NCI-H1694 (cell line): ENCODE data around the gene ABI3BP.

ENCODE experiments used
- DNase-seq: peaks from one replicate; lab custom pipeline; 2025; lab: John Stamatoyannopoulos, UW

ABI3BP gene

GRCh38 chr3:100836661-100837060 lies 156.6 kb downstream of the ABI3BP start:
- no peak for DNase-seq

- DNase-seq: no peak
These were observed 158.9 kb downstream of the ABI3BP start for GRCh38 chr3:100834332-100834731.

GRCh38 chr3:100833483-100833882 lies 159.7 kb downstream of the ABI3BP start:
- no peak for DNase-seq

GRCh38 chr3:100831629-100832028 lies 161.6 kb downstream of the ABI3BP start:
- no peak for DNase-seq

DNA sequence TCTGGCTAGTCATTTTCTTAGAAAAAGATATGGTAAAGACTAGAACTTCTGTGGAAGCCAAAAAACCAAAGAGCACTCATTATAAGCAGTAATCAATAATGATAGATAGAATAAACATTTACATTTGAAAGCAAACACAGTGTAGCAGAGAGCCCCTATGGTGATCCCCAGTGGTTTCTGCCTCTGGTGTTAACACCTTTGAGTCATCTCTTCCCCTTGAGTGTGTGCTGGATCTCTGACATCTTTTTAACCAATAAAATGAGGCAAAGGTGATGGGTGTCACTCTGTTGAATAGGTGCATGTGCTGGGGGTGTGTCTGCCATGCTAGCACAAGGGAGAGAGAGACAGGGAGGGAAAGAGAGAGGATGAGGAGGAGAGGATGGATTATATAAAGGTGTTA lies 162.3 kb downstream of the ABI3BP start:
- DNase-seq: no peak

DNA sequence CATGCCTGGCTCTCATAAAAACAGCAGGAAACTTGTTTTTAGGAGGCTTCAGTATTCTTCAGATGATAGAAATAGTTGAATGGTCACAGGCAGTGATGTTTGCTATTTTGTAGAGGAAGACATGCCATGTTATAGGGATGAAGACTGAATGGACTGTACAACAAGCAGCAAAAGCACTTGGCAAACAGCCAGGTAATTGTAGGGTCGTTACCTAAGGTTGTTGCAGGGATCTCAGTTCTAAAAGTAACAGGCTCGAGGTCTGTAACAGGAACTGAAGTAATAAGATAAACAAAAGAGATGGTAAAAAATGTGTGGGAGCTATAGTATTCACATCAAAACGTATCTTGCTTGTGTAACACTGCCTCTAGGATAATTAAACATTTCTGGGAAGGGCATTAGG lies 167.6 kb downstream of the ABI3BP start:
- DNase-seq: no peak

GRCh38 chr3:100815583-100815982 lies 177.6 kb downstream of the ABI3BP start:
- DNase-seq: no peak

GRCh38 chr3:100813828-100814227 lies 179.4 kb downstream of the ABI3BP start:
- no peak for DNase-seq

GRCh38 chr3:100811779-100812507 lies 181.3 kb downstream of the ABI3BP start:
- no peak for DNase-seq

DNA sequence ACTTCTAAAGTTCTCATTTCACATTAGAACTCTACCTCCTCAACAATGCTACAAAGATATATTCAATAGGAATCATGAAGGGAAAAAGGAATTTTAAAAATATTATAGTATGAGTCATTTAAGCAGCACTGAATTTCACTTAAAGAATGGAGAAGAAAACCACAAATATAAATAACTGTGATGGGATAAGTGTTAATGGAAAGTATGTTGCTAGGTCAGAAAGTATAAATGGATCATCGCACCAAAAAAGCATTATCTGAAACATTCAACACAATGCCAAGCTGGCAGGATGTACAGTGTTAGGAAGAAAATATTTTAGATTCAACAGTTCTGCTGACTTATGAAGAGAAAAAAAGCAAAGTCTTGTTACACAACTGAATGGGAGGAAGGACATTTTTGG lies 182.6 kb downstream of the ABI3BP start:
- DNase-seq: no peak

- no peak for DNase-seq
These were observed 188.6 kb downstream of the ABI3BP start for GRCh38 chr3:100804631-100805030.

DNA sequence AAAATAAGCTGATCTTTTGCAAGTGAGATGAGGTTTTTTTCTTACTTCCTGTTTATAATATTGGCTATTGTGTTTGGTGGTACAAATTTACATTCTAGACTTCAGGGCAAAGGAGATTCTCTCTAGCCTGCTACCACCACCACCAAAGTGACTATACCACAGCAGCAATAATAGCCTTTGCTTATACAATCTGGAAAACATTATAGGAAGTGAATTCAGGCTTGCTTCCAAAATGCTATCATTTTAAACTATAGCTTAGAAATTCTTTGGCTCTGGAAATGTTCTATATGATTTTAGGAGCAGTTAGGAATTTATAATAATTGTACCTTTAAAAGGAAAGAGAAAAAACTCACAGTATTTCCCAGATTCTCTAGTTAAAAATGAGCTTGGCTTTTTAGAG lies 189.5 kb downstream of the ABI3BP start:
- DNase-seq: no peak

- DNase-seq: no peak
These were observed 191.1 kb downstream of the ABI3BP start for GRCh38 chr3:100802126-100802525.

DNA sequence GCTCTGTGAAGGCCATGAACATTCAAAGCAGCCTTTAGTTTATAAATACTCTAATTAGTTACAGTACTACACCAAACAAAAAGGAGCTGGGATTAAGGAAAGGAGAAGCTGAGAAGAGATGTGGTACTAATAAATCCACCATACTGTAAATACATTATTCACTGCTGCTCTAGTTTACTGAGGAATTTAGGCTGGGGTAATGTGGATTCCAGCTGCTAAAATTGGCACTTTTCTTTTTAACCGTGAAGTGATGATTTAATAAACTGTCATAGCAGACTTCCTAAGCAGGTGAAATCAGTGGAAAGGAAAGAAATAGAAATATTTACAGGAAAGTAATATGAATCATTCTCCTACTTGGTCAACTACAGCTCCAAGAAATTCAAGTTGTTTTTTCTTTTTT lies 195.2 kb downstream of the ABI3BP start:
- no peak for DNase-seq

- DNase-seq: no peak
These were observed 196.7 kb downstream of the ABI3BP start for GRCh38 chr3:100796556-100796955.

DNA sequence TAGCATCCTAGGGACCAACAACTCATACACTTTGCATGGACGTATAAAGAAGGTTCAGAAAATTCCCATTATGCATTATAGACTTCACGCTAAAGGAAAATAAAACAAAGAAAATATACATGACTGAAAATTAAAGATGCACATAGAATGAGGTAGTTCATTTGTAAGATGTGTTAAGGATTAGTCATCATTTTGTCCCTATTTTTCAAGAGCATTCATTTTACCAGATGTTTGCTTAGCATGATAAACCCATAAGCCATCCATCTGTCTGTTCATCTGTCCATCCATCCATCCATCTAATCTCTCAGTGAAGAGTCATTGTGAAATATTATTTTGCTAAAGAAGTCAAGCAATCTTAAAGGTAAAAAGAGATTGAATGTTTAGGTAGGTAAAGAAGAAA lies 203.6 kb downstream of the ABI3BP start:
- no peak for DNase-seq

DNA sequence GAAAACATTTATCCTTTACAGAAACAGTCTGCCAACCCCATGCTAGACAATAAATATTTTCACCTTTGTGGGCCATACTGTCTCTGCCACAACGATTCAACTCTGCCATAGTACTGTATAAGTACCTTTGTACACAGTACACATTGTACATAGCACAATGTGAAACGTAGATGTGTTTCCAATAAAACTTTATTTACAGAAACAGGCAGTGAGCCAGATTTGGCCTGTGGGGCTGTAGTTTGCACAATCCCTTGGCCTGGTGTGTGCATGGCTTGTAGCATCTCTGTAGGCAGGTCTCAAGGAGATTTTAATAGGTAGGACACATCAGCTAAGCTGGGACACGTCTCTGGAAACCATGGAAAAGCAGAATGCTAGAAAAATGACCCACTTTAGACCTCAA lies 209.6 kb downstream of the ABI3BP start:
- no peak for DNase-seq

- DNase-seq: no peak
These were observed 210.3 kb downstream of the ABI3BP start for GRCh38 chr3:100782906-100783305.

DNA sequence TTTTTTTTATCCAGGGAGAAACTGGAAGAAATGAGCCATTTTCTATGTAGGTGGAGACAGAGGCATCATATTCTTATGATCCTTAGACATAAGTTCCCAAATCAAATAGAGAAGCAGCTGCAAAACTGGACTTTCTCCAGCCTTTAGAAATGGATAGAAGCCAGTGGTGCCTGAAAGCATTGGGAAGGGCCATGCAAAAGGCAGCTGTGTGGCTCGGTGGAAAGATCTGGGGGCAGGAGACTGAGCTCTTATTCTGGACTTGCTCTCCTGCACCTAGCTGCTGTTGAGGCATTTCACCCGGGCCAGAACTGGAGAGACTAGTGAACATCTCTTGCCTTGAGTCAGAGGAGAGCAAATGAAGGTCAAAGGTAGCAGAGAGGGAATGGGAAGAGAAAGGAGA lies 210.9 kb downstream of the ABI3BP start:
- no peak for DNase-seq

GRCh38 chr3:100781301-100781700 lies 211.9 kb downstream of the ABI3BP start:
- DNase-seq: no peak

DNA sequence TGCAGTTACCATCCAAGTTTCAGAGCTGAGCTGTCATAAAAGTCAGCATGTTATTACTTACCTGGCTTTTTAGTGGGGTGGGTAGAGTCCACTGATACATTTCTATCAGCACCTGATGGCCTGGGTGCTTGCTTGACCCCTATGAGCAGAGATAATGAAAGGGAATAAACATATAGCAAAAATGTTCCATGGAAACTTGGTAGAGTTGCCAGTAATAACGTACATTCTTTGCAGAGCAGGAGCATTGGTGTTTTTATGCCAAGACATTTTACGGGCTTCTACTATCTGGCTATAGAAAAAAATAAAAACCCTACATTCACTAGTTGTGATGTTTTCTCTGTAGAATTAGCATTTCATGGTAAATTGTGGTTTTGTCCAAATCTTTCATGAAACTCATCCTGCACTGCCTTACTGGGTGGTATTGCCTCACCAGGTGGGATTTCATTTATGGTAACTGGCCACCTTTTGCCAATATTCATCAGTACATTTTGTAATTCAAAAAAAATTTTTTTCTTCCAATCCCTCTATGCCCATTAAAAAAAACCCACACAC lies 213.1 kb downstream of the ABI3BP start:
- DNase-seq: no peak

DNA sequence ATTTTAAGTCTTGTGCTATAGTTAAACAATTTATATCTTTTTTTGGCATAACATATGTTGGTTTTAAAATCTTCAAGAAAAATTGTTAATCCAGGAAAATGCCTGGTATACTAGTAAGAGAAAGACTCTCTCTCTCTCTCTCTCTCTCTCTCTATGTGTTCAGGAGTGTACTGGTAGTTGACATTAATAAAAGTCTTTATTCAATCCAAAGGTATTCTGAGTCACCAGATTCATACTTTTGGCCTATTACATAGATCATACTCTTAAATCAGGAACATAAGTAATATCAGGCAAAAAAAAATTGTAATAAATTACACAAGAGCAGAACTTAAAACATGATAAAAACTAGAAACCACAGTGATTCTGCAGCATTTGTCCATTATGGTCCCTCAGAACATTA lies 213.7 kb downstream of the ABI3BP start:
- DNase-seq: no peak

GRCh38 chr3:100777271-100777670 lies 215.9 kb downstream of the ABI3BP start:
- DNase-seq: no peak

DNA sequence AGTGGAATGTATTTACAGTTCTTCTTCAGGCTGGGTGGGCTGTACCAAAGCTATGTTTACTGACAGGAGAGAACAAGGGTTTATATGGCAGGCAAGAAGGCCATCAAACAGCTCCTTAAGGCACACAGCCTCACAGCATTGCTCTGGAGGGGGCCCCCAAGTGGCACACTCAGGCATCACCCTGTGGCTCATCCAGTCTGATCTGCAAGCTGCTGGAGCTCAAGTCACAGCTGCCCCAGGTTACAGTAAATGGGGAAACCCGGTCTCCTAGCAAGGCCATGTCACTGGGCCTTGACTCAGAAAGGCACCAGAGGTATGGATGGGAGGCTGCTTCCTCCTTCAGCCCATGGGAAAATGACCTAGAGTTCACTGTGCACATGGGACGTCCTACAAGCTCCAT lies 216.5 kb downstream of the ABI3BP start:
- DNase-seq: no peak
